Jurkat, Clone E6-1 (cell line): Measurements from ENCODE around the gene PIGM. TPM values are rescaled to one million over a fixed set of nuclear protein-coding genes. Genes with fewer than 3 reads are reported as not detected.
A peak's percentile ranks its signal among the peaks of the same experiment; 100 is the strongest.

Experiments
- DNase-seq: peaks from one replicate; pipeline ENCODE4 v3.0.0-alpha.2; 2011; ENCODE audit warnings: low read depth, low spot score
- H3K4me3 ChIP-seq: 2 replicates; pipeline ENCODE4 v1.5.1; 2011; ENCODE audit warnings: mild to moderate bottlenecking, low read length, control low read depth, moderate library complexity
- polyA plus RNA-seq: library from polyadenylated mRNA; unstranded; fragments of >200 nt; gene quantifications from one replicate; pipeline ENCODE4 v1.2.1, GENCODE V29; 2012; ENCODE audit warnings: missing spikeins; ENCODE audit not compliant: insufficient read length, insufficient read depth

PIGM gene
- 5.4 TPM for polyA plus RNA-seq

- peak; percentile 95 for DNase-seq
- peak within 1 kb of the TSS; percentile 85 for H3K4me3 ChIP-seq
Observed at GRCh38 chr1:160031365-160032164, at the start of gene PIGM. Gene PIGM (minus strand): TSS chr1:160031990. CDS start chr1:160031739, 251 bp downstream.

GRCh38 chr1:160081261-160081936 is 49.6 kb upstream of the PIGM start, which contains the start of gene KCNJ9:
Gene KCNJ9 (plus strand): TSS chr1:160081538. CDS start chr1:160084031, 2,493 bp downstream.
- no peak within 1 kb of the TSS for H3K4me3 ChIP-seq
- DNase-seq: no peak

DNA sequence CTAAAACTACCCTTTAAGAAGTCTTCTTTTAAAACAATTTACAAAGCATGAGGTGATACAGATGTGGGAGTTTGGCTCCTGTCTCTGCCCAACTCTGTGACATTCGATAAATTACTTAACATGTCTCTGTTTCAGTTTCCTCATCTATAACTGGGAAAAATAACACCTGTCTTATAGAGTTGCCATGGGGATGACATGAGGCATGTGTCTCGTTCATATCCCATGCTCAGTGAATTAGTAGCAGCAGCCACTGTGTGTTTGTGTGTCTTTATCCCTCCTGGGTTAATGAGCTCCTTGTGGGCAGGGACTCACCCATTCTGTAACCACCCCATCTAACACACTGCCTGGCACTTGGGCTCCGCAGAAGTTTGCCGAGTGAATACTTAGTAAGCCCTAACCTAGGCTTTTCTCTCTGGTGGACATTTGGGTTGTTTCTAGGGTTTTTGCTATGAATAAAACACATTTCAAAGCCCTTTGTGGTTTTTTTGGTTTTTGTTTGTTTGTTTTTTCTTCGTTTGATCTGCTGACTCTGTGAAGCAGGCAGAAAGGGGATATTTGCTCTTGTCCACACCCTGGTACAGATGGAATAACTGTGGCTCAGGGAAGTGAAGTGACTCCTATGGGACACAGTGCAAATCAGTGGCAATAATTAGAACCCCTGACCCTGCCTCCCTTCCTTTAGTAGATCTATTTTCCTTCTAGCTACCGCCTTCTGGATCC is 48.8 kb upstream of the PIGM start:
- no peak for DNase-seq
- H3K4me3 ChIP-seq: no peak overlapping the region

- DNase-seq: no peak
- H3K4me3 ChIP-seq: no peak overlapping the region
Observed at GRCh38 chr1:160079448-160079847, 47.7 kb upstream of the PIGM start.

DNA sequence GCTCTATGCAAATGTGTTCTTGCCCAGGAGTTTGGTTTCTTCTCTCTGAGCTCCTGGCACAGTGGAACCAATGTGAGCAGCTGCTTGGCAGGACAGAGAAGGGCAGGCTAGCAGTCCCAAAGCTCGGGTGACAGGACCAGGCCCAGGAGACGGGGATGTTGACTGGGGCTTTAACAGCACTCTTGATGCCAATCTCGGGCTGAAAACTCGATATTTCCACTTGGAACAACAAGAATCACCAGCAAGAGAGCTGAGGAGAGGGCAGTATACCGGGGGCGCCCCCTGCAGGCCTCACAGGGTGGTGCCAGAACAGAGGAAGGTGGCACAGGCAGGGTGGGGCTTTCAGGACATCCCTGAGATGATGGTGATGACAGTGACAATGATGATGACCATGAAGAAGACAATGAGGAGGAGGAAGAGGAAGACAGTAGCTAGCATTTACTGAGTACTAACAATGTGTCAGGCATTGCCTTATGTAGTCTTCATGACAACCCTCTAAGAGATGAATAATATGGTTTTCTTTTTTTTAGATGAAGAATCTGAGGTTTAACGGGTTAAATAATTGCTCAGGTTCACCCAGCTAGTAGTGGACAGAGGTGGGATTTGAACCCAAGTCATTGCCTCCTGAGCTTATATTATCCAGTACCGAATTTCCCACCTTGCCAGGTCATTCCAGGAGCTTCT is 46.9 kb upstream of the PIGM start:
- no peak overlapping the region for H3K4me3 ChIP-seq
- DNase-seq: no peak

GRCh38 chr1:160077486-160077885 is 45.7 kb upstream of the PIGM start:
- DNase-seq: no peak

DNA sequence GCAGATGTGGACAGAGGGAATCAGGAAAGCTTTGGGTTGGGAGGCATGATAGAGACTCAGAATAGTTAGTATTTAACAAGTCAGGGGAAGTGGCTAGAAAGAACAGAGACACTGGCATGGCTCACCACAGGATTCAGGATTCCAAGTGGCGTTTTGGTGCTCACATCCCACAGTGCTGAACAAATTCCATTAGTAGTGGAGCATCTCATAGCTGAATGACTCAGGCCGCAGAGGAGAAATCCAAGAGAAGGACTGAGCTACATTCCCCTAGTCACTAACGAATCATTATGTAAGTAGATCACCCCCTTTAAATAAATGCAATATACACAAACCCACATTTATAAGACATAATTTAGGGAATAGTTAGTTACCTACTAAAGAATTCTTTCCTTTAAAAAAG is 44.5 kb upstream of the PIGM start:
- no peak for DNase-seq
- H3K4me3 ChIP-seq: no peak overlapping the region

More at GRCh38 chr1:160077486-160077885, 45.7 kb upstream of the PIGM start:
- H3K4me3 ChIP-seq: no peak overlapping the region

GRCh38 chr1:160075836-160076235 is 44.0 kb upstream of the PIGM start:
- no peak for DNase-seq
- H3K4me3 ChIP-seq: no peak overlapping the region

DNA sequence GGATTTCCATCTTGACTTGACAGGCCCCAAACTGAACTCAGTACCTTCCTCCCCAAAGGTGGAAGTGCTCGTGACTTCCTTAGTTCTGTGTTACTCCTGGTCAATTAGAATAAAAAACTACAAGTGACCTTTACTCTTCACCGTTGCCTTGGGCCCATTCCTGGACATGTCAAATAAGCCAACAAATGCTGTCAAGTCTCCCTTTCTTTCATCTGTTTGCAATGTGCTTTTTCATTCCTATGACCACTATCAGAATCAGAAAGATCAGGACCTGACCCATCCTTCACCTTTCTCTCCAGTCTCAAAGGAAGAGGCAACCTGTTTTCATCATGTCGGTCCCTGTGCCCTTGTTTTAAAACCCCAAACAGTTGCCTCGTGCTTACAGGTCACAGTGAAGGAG is 43.1 kb upstream of the PIGM start:
- no peak overlapping the region for H3K4me3 ChIP-seq
- DNase-seq: no peak

GRCh38 chr1:160071289-160071688 is 39.5 kb upstream of the PIGM start:
- no peak overlapping the region for H3K4me3 ChIP-seq
- DNase-seq: no peak

DNA sequence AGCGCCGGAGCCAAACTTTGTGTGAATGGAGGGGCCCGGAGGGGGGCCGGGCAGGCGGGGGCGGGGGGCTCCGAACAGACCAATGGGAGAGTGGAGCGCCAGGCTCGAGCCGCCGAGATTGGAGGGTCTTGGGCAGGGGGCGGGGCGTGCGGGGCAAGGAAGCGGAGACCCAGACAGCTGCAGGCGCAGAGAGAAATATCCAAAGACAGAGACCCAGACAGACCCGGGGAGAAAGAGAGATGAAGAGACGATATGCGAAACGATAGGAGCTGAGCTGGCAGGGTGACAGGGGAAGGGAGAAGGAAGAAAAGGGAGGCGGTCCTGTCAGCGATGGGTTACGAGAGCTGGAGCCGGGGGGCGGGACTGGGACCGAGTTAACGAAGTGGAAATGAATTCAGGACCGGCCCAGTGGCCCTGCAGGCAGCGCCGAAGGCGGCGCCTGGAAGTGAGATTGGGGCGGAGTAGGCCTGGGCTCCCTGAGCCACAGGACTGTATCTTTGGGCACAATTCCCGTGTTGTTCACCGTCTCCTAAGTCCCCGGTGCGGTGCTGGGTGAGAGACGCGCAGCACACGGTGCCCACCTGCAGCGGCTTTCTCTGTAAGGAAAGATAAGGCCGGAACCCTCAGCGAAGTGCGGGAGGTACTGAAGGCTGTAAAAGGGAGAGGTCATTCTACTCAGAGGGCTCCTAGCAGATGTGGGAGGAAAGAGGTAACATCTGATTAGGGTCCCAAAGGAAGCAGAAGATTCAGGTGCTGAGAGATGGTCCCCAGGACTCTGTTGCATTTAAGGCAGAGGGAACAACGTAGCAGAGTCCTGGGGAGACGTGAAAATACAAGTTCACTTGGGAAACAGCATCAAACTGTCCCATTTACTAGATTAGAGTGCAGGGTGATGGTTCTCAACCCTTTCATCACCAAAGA is 38.7 kb upstream of the PIGM start:
- DNase-seq: peak; percentile 54
- H3K4me3 ChIP-seq: peak overlapping the region; percentile 77

GRCh38 chr1:160069460-160070231 is 37.9 kb upstream of the PIGM start, which contains the start of gene KCNJ10:
Gene KCNJ10 (minus strand): TSS chr1:160070160. CDS start chr1:160042532, 27,628 bp downstream.
- no peak for DNase-seq
- H3K4me3 ChIP-seq: peak within 1 kb of the TSS; percentile 77

GRCh38 chr1:160068225-160068624 is 36.4 kb upstream of the PIGM start:
- H3K4me3 ChIP-seq: no peak overlapping the region
- no peak for DNase-seq

DNA sequence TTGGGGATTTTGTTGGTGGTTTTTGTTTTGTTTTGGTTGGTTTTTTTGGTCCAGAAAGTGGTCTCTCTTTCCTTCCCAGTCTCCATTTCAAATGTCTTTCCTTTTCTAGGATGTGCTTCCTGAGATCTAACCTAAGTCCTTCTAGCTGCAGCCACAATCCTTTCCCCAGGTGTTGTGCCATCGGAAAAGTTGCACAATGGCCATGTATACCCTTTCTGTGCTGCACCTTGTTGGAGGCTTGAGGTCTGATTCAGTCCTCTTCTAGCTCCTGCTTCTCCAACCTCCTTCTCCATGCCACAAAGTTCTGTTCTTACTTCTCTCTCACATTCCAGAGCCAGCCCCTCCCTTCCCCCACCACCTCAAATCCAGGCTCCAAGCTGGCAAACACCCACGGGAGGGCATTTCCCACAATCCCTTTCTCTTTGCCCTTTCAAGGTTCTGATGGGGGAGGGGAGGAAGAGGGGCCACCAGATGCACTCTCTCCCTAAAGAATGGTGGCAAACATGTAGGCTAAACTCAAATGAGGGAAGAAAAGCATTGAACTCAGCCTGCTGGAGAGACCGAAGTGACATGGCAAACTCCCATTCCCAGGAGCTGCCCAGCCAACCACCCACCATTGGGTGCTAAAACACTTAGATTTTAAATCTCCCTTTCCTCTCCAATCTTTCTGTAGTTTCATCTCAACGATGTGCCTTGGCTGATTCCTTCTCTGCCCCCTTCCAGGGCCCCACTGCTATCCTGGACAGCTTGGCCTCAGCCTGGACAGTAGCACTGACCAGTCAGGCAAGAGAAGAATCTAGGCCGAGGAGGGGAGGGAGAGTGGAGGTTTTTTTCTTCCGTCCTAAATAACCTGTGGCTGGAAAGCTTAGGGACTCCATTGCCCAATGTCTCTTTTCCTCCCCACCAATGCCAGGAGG is 35.3 kb upstream of the PIGM start:
- H3K4me3 ChIP-seq: no peak overlapping the region
- no peak for DNase-seq

GRCh38 chr1:160064746-160065145 is 33.0 kb upstream of the PIGM start:
- DNase-seq: no peak
- no peak overlapping the region for H3K4me3 ChIP-seq

DNA sequence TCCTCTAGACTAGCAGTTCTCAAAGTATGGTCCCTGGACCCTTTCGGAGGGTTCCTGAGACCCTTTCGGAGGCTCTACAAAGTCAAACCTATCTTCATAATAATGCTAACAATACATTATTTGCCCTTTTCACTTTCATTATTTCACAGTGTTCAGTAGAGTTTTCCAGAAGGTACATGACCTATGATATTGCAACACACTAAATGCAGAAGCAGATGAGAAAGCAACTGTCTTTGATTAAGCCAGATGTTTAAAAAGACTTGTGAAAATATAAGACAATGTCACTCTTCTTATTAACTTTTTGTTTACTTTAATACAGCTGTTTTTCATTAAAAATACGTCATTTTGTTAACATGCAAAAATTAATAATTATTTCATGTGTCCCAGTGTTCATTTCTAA is 32.4 kb upstream of the PIGM start:
- no peak for DNase-seq
- no peak overlapping the region for H3K4me3 ChIP-seq
